HG03439 (cell line): Measurements from ENCODE around the gene TRAPPC11.
"Not testable (repeated sequence)": the region's sequence is repeated elsewhere in the genome, so short reads cannot be mapped to it uniquely, and the experiment has no call there.

Source experiments
- ATAC-seq: cut with Tn5 transposase; IDR thresholded peaks from one replicate; pipeline ENCODE4 v1.9.1; 2021; ENCODE audit warnings: mild to moderate bottlenecking, moderate library complexity; ENCODE audit not compliant: unreplicated experiment

Gene TRAPPC11

DNA sequence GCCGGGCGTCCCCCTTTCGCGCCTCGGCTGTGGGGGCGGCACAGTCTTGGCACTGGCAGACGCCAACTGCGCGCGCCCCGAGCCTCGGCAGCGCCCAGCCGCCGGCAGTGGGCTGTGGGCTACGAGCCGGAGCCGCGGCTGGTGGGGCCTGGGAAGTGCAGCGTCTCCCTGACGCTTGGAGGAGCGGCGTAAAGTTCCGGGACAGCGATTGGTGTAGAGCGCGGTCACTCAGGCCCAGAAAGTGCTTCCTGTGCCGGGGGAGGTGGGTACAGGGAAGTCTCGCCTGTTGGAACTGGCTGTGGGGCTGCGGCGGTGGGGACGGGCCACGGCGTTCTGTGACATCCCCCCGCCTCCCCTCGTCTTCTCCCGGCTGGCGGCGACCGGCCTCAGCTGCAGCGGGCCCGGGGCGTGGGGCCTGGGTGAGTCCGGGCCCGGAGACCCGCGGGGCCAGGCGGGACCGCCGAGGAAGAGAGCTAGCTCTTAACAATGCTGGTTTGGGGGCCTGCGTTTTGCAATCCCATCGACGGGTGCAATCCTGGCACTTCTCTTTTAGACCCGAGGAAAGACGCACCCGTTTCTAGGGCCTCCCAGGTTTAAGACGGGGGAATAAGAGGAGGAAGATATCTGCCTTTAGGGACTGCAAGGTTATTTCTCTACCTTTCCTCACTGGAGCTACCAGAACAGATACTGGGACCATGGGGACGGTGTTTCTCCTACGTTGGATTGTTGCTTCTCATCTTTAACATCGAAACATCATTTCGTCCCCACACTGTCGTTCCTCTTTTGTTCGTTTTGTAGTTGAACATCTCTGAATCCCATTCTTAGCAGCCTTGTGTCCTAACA is at the start of gene TRAPPC11, which contains the start of gene RWDD4:
Gene TRAPPC11, plus strand, starts transcription at position 265 of the 843 bp plus-strand sequence. CDS start 4,575 bp downstream, outside the sequence.
Gene RWDD4, minus strand, starts transcription at position 157 of the 843 bp plus-strand sequence. CDS start 233 bp downstream, outside the sequence.
- peak; percentile 99 for ATAC-seq

DNA sequence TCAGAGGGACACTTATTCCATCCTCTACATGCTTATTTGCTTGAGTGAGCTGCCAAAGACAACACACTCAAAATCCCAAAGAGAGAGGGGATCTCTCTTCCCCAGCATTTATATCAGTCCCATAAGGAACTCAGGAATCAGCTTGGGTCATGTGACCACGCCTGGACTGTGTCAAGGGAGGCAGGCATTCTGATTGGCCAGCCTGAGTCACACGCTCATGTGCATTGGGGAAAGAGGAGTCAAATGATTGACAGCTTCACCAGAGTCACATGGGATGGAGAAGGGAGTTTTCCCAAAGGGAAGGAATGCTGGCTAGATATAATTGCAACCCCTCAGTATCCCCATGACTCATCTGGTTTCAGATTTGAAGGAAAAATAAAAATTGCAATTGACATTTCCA is 49.1 kb upstream of the TRAPPC11 start:
- ATAC-seq: no peak

DNA sequence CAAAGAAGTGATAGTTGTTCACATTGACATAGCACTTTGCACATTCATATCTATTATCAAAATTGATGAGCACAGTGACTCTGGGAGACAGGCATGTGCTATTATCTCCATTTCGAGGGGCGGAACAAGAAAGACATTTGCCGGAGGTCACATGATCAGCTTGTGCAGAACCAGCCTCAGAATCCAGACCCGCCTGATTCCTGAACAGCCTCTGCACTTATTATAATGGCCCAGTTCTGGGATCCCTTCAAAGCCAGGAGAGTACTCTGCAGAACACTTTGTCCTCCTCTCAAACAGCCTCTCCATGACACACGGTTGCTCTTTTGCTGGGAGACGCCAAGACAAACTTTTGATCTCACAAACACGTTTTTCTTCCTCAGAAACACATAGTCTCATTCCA is 48.5 kb upstream of the TRAPPC11 start:
- ATAC-seq: no peak

DNA sequence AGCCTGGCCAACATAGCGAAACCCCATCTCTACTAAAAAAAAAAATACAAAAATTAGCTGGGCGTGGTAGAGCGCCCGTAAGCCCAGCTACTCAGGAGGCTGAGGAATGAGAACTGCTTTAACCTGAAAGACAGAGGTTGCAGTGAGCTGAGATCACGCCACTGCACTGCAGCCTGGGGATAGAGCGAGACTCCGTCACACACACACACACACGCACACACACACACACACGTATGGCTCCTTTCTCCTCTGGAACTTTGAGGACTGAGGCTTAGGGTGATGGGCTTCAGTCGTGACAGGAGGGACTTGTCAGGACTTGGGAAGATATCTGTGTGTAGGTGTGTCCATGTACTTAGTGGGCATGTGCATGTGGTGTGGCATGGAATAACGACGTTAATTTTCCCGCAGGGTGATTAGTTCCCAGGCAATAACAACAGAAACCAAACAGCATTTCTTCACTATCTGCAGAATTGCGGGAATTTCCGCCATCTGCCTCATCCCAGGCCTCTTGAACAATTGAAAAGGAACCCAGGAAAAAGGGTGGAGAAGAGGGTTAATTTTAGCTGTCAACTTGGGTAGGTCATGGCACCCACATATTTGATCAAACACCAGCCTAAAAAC is 47.8 kb upstream of the TRAPPC11 start:
- no peak for ATAC-seq

DNA sequence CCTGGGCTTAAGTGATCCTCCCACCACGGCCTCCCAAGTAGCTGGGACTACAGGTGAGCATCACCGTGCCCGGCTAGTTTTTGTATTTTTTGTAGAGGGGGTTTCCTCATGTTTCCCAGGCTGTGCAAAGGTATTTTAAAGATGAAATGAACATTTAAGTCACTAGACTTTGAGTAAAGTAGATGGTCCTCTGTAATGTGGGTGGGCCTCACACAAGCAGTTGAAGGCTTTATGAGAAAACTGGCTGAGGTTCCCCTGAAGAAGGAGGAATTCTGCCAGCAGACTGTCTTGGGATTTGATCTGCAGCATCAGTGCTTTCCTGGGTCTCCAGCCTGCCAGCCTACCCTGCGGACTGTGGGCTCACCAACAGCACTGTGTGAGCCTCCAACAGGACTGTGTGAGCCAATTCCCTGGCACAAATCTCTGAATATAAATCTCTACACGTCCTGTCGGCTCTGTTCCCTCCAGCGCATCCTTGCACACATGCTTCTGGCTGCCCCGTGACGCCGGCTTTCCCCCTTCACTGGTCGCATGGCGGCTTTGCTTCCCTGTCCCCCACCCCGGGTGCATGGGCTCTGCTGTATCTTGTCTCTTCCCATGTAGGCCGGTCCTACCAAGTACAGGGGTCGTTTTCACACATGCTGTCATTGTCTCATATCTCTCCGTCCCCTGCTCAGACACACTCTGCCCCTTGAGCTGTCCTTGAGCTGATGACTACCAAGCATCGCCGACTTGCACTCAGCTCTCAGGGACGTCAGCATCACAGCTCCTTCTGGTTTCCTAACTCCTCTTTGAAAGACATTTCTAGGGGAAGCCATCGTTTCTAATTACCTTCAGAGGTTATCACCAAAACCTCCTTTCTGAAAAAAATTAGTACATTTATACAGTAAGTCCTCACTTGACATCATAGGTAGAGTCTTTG is 46.5 kb upstream of the TRAPPC11 start:
- no peak for ATAC-seq

DNA sequence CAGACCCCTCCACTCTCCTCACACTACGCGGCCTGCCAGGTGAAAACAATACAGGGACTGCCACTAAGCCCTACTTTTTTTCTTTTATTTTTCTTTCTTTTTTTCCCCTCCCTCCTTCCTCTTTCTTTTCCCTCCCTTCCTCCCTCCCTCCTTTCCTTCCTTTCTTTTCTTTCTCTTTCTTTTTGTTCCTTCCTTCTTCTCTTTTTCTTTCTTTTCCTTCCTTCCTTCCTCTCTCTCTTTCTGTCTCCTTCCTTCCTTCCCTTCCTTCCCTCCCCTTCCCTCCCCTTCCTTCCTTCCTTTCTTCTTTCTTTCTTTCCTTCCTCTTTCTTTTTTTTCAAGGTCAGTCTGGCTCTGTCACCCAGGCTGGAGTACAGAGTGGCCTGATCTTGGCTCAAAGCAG is 42.0 kb upstream of the TRAPPC11 start:
- ATAC-seq: no peak

DNA sequence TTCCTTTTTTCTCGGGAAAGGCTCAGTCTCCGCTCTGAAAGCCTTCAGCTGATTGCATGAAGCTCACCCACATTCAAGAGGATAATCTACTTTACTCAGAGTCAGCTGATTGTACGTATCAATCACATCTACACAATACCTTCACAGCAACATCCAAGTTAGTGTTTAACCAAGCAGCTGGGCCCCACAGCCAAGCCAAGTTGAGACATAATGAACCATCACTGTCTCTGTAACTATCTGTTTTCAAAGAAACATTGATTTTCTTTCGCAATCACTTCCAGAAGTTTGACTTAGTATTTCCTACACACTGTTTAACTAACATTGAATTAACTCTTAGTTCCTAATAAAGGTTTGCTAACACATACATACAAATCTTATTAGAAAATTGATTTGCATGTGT is 40.4 kb upstream of the TRAPPC11 start:
- ATAC-seq: no peak

DNA sequence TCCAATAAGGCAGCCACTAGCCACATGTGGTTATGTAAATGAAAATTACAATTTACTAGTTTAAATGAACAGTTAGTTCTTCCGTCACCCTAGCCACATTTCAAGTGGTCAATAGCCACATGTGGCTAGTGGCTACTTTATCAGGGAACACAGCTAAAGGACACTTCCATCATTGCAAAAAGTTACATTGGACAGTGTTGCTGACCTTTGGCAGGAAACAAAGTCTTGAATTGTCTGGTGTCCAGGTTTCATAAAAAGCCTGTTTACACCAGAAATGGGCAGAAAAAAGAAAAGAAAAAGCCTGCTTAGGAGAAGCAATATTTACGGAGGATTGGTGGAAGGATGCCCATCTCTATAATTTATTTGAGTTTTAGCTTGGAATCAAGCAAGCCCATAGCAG is 38.7 kb upstream of the TRAPPC11 start:
- ATAC-seq: no peak

DNA sequence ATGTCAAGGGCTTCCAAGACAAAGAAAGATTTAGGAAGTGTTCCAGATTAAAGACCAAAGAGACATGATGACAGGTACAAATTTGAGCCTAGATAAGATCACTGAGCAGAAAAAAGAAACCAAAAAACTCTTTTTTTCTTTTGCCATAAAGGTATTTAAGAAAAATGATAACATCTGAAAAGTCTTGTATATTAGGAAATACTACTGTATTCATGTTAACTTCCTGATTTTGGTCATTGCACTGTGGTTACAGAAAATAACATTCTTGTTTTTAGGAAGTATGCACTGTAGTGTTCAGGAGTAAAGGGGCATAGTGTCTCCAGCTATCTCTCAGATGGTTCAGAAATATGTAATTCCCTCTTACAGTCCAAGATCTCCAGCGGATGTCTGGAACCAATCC is 37.2 kb upstream of the TRAPPC11 start:
- ATAC-seq: no peak

DNA sequence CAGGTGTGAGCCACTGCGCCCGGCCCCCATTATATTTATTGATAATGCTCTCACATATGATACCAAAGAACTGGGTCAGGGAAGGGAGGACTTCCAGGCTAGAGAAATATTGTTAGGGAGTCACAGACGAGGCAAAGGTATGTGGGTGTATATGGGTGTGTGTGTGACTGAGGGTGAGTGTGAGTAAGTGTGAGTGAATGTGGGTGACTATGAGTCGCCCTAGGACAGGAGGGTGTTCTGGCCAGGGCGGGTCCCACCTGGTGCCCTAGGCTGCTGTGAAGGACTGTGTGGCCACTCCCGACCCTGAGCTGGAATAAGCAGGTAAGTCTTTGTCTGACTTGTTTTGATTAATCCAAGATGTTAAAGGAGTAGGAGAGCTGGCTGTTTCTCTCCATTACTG is 34.5 kb upstream of the TRAPPC11 start:
- no peak for ATAC-seq

DNA sequence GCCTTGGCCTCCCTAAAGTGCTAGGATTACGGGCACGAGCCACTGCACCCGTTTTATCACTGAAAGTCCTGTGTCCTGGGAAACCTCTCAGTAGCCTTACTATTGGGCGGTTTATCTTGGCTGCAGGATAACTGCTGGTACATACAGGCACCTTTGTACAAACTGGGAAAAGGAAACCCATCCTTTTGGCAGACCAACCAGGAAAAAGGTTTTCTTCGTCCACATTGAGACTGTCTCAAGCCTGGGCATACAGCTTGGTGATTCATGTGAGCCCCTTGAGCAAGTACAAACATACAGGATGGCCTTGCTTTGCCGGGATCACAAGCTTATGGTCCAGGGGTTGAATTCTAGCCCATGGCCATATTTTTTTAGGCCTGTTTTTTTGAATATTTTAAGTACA is 32.9 kb upstream of the TRAPPC11 start:
- ATAC-seq: no peak

DNA sequence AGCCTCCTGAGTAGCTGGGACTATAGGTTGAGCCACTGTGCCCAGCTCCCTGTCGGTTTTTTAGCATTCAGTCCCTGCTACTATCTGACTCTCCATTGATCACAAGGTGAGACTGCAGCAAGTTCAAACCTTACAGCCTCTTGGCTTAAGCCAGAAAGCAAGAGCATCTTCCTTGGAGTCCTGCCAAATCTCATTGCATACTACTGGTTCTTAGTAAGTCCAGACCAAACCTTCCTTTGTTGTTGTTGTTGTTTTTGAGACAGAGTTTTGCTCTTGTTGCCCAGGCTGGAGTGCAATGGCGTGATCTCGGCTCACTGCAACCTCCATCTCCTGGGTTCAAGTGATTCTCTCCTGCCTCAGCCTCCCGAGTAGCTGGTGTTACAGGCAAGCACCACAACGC is 31.8 kb upstream of the TRAPPC11 start:
- not testable (repeated sequence) for ATAC-seq

DNA sequence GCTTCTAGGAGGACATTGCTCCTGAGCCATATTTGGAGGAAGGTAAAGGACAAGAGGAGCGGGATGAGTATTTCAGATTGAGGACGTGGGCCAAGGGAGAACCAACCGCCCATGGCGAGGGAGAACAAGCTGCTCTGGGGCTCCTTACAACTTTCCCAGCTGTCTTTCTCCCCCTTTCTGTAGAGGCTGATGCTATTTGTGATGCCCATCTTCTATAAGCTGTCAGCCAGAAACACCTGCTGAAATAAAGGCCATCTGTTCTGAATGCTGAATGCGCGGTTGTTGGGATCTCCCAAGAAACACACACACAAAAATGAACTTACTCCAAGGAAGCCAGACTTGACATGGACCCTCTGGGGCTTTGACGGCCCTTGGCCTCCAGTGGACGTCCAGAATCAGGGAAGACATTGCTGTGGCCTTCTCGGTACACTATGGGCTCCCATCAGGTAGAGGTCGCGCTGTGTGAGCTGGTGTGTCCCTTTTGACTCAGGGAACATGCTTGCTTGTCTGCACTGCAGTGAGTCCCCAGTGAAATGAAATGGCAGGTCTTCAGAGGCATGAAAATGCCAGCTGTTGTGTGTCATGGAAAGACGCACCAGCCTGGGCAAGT is 31.0 kb upstream of the TRAPPC11 start:
- ATAC-seq: no peak

DNA sequence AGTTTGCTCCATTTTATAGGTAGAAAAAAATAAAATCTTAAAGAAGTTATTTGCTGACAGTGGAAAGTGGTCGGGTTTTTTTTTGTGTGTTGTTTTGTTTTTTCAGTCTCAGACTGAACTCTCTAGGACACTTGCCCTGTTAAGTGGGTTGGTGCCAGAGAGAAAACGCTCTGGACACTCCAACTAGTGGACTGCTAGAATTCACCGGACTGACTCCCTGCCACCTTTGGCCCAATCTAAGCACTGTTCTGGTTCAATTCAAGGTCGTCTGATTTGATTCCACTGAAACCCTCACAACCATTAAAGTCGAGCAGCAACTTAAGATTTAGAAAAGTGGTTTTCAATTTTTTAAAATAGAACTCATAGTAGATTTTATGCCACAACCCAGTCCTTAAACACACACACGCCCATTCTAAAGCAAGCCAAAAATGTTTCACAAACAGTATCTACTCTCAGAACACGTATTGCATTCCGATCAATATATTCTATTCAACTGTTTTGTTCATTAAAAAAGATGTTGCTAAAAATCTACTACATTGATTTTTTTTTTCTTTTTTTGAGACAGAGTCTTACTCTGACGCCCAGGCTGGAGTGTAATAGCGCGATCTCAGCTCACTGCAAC is 27.4 kb upstream of the TRAPPC11 start:
- ATAC-seq: no peak

DNA sequence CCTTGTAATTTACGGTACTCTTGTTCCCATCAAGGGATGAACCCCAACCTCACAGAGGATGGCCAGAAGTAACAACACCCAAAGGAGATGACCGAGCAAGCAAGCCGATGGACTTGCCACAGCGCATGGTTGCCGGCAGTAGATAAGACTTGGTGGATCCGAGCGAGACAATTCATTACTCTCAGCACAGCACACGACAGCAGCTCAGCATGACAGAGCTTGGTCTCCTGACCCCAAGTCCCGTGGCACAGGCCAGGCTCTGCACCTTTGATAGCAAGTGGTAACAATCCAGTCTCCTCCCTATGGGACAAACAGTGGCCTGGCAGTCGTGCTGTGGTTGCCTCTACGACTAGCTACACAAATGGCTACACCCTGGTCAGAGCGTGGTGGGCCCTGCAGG is 26.4 kb upstream of the TRAPPC11 start:
- no peak for ATAC-seq

DNA sequence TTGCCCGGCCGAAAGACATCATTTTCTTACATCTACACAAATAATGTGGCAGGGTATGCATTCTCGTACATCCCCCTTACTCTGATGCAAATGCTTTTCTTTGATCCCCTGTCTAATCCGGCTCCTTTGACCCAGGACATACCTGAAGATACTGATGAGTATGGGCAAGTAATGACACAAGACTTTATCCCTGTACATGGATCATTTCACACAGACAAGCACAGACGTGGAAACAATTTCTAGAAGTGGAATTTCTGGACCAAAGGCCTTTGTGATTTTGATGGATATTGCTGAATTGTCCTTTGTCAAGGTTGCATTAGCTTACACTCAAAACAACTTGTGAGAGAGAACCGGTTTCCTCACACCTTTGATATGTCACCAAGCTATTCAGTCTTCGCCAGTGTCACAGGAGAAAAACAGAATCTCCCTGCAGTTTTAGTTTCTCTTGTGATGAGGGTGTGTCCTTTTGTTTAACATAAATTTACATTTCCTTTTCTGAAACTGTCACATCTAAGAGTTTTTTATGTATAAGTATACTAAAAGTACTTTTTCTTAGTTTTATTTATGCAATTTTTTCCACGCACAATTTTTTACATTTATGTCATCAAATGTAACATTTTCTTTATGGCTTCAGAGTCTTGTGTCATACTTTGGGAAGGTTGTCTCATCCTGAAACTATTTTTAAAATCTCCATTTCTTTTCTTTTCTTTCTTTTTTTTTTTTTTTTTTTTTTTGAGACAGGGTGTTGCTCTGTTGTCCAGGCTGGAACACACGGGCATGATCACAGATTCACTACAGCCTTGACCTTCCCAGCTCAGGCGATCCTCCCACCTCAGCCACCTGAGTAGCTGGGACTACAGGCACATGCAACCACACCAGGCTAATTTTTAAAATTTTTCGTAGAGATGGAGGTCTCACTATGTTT is 25.4 kb upstream of the TRAPPC11 start:
- ATAC-seq: no peak

DNA sequence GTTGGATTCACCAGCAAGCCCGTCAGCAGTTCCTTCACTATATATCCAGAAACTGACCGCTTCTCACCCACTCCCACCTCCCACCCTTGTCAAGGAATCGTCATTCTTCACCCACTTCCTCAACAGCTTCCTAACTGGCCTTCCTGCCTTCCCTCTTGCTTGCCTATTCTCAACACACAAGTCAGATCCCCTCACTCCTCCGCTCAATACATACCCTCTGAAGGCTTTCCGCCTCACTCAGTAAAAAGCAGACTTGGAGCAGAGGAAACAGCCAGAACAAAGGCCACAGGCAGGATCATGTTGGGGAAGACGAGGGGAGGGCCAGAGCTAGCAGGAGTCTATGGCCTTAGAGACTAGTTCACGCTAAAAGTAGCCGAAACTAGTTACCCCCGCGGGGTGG is 23.8 kb upstream of the TRAPPC11 start:
- no peak for ATAC-seq

DNA sequence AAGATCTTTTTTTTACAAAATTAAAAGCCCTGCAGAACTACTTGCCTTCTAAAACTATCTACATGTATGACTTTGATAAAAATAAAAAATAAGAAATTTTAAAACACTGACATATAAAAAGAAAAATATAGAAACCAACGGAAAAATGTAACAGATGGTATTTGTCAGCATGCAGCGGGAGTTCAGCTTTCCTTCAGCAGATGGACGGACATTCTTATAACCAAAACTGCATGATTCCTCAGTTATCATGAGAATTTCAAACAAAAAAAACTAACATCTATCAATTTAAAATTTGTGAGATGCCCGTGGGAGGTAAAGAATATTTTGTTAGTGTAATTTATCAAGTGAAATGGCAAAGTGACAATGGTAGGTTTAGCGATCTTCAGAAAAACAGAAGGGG is 23.4 kb upstream of the TRAPPC11 start:
- no peak for ATAC-seq

DNA sequence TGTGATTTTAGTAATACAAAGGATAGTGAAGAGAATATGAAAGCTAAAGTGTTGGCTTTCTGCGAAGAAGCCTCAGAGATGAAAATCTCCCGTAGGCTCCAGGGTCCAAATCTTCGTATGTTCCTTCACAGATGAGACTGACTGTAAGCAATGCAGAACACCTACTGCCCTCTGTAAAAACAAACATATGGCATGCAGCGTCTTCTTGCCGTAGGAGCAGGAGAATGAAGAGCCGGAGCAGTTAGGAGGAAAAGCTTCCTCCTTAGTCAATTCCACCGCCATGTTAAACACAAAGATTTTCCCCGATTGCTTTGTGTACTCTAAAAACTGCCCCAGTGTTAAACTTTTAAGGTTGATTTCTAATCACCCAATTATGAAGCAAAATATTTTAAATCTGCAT is 22.6 kb upstream of the TRAPPC11 start:
- no peak for ATAC-seq
